Neural progenitor cell (in vitro differentiated cells): ENCODE results near the gene NEDD4. TPM values are rescaled to one million over a fixed set of nuclear protein-coding genes. Genes with fewer than 3 reads are reported as not detected.

Experiments
- DNase-seq: peaks from one replicate; pipeline ENCODE4 v3.0.0-alpha.2; 2016; ENCODE audit warnings: low spot score
- H2AFZ ChIP-seq: fragments of 200-600 bp; sonication (generic); replicated peaks from 2 replicates; pipeline ENCODE4 v1.6.1; 2016; ENCODE audit warnings: antibody characterized with exemption
- H3F3A ChIP-seq: fragments of 200-600 bp; sonication (generic); 2 replicates; pipeline ENCODE4 v1.6.1; 2016; ENCODE audit warnings: antibody characterized with exemption, low read depth
- H3K27ac ChIP-seq: fragments of 200-600 bp; sonication (generic); 2 replicates; pipeline ENCODE4 v1.5.1; 2016; ENCODE audit warnings: mild to moderate bottlenecking
- H3K27me3 ChIP-seq: fragments of 200-600 bp; sonication (generic); 2 replicates; pipeline ENCODE4 v1.6.1; 2016; ENCODE audit warnings: mild to moderate bottlenecking, moderate library complexity
- H3K36me3 ChIP-seq: fragments of 200-600 bp; sonication (generic); 2 replicates; pipeline ENCODE4 v1.5.1; 2016
- H3K4me1 ChIP-seq: fragments of 200-600 bp; sonication (generic); 2 replicates; pipeline ENCODE4 v1.6.1; 2016; ENCODE audit warnings: mixed run types
- H3K4me2 ChIP-seq: fragments of 200-600 bp; sonication (generic); 2 replicates; pipeline ENCODE4 v1.6.1; 2016
- H3K4me3 ChIP-seq: fragments of 200-600 bp; sonication (generic); 2 replicates; pipeline ENCODE4 v1.5.1; 2016
- H3K79me2 ChIP-seq: fragments of 200-600 bp; sonication (generic); 2 replicates; pipeline ENCODE4 v1.6.1; 2016; ENCODE audit warnings: low read depth
- H3K9ac ChIP-seq: fragments of 200-600 bp; sonication (generic); 2 replicates; pipeline ENCODE4 v1.6.1; 2016
- H3K9me3 ChIP-seq: fragments of 200-600 bp; sonication (generic); 2 replicates; pipeline ENCODE4 v1.5.1; 2016; ENCODE audit warnings: low read depth
- H4K20me1 ChIP-seq: fragments of 200-600 bp; sonication (generic); 2 replicates; pipeline ENCODE4 v1.6.1; 2016; ENCODE audit warnings: low read depth
- H3K27ac Mint-ChIP-seq: 3 replicates; pipeline ENCODE4 v1.8.0; 2021; ENCODE audit warnings: mixed read lengths
- H3K27me3 Mint-ChIP-seq: 2 replicates; pipeline ENCODE4 v1.8.0; 2022; ENCODE audit warnings: low read depth, mild to moderate bottlenecking, inconsistent platforms, moderate library complexity, mixed read lengths; ENCODE audit not compliant: insufficient read depth
- H3K36me3 Mint-ChIP-seq: 3 replicates; pipeline ENCODE4 v1.8.0; 2021; ENCODE audit warnings: mixed read lengths
- H3K4me1 Mint-ChIP-seq: 3 replicates; pipeline ENCODE4 v1.8.0; 2021; ENCODE audit warnings: mixed read lengths
- H3K4me3 Mint-ChIP-seq: 3 replicates; pipeline ENCODE4 v1.8.0; 2021; ENCODE audit warnings: mild to moderate bottlenecking, moderate library complexity, mixed read lengths
- H3K9me3 Mint-ChIP-seq: 3 replicates; pipeline ENCODE4 v1.8.0; 2020; ENCODE audit warnings: mixed read lengths
- CTCF ChIP-seq: fragments of 200-600 bp; sonication (generic); IDR thresholded peaks from 2 replicates; pipeline ENCODE4 v1.5.1; 2017; ENCODE audit warnings: antibody characterized with exemption, mild to moderate bottlenecking
- EZH2 ChIP-seq: fragments of 200-600 bp; sonication (generic); IDR thresholded peaks from 2 replicates; pipeline ENCODE4 v1.6.1; 2017; ENCODE audit warnings: antibody characterized with exemption, mild to moderate bottlenecking, moderate library complexity
- EZH2phosphoT487 ChIP-seq: fragments of 200-600 bp; sonication (generic); IDR thresholded peaks from 2 replicates; pipeline ENCODE4 v1.6.1; 2017; ENCODE audit warnings: antibody characterized with exemption
- total RNA-seq: library from RNA; depleted of rRNA; stranded (reverse); fragments of >200 nt; gene quantifications from 2 replicates; pipeline ENCODE4 v1.2.3, GENCODE V29; 2015; ENCODE audit warnings: low replicate concordance

NEDD4 gene
- total RNA-seq, 1 donor from 2014 or later = 36.7 TPM

- H3K79me2 ChIP-seq = peaks cover 6% of the 10 kb centered on the region
- no peak overlapping the region for H3K9ac ChIP-seq
- H3K27me3 Mint-ChIP-seq = peaks cover 2% of the 10 kb centered on the region
- no peak overlapping the region for H3K4me2 ChIP-seq
- H3K4me1 Mint-ChIP-seq = peaks cover 35% of the 10 kb centered on the region
- H3K9me3 ChIP-seq = no peaks in the 10 kb centered on the region
- H3K27ac Mint-ChIP-seq = no peak overlapping the region
- peaks cover 9% of the 10 kb centered on the region for H3K36me3 Mint-ChIP-seq
- peaks cover 7% of the 10 kb centered on the region for H3K9me3 Mint-ChIP-seq
- TF ChIP-seq EZH2 (no peak), EZH2phosphoT487 (no peak), CTCF (no peak)
- H2AFZ ChIP-seq = no peak overlapping the region
- H4K20me1 ChIP-seq = no peaks in the 10 kb centered on the region
- H3K4me3 ChIP-seq = no peak overlapping the region
- peaks cover 21% of the 10 kb centered on the region for H3F3A ChIP-seq
- no peaks in the 10 kb centered on the region for H3K36me3 ChIP-seq
- H3K4me3 Mint-ChIP-seq = no peak overlapping the region
- H3K27ac ChIP-seq = no peak overlapping the region
- H3K4me1 ChIP-seq = peaks cover 23% of the 10 kb centered on the region
- H3K27me3 ChIP-seq = peaks cover 9% of the 10 kb centered on the region
- DNase-seq = no peak
Measured at GRCh38 chr15:55989383-55989782, 4.0 kb downstream of the NEDD4 start.

GRCh38 chr15:55981582-55982249 lies 11.7 kb downstream of the NEDD4 start:
- Histone ChIP-seq H3K4me1 (no peaks in the 10 kb centered on the region), H3K9ac (no peak overlapping the region), H3K4me3 (no peak overlapping the region), H3K9me3 (no peaks in the 10 kb centered on the region), H3F3A (no peaks in the 10 kb centered on the region), H3K27ac (no peak overlapping the region), H3K27me3 (no peaks in the 10 kb centered on the region), H2AFZ (no peak overlapping the region), H3K79me2 (no peaks in the 10 kb centered on the region), H4K20me1 (no peaks in the 10 kb centered on the region), H3K4me2 (no peak overlapping the region), H3K36me3 (no peaks in the 10 kb centered on the region)
- peaks cover 12% of the 10 kb centered on the region for H3K9me3 Mint-ChIP-seq
- no peak overlapping the region for H3K27ac Mint-ChIP-seq
- no peaks in the 10 kb centered on the region for H3K4me1 Mint-ChIP-seq
- no peak for TF ChIP-seq CTCF
- no peak for TF ChIP-seq EZH2
- TF ChIP-seq EZH2phosphoT487 = no peak
- no peak overlapping the region for H3K4me3 Mint-ChIP-seq
- DNase-seq = no peak
- peaks cover 9% of the 10 kb centered on the region for H3K36me3 Mint-ChIP-seq
- H3K27me3 Mint-ChIP-seq = no peaks in the 10 kb centered on the region

GRCh38 chr15:55980511-55980910 lies 12.9 kb downstream of the NEDD4 start:
- H3K27ac Mint-ChIP-seq = no peak overlapping the region
- TF ChIP-seq EZH2 (no peak), CTCF (no peak), EZH2phosphoT487 (no peak)
- H3K9me3 ChIP-seq = no peaks in the 10 kb centered on the region
- no peaks in the 10 kb centered on the region for H3K27me3 ChIP-seq
- no peak overlapping the region for H3K4me2 ChIP-seq
- no peaks in the 10 kb centered on the region for H3K4me1 Mint-ChIP-seq
- H3K4me3 Mint-ChIP-seq = no peak overlapping the region
- H3K4me3 ChIP-seq = no peak overlapping the region
- no peaks in the 10 kb centered on the region for H4K20me1 ChIP-seq
- no peaks in the 10 kb centered on the region for H3K4me1 ChIP-seq
- H3K27ac ChIP-seq = no peak overlapping the region
- H3K36me3 Mint-ChIP-seq = peaks cover 3% of the 10 kb centered on the region
- H3K27me3 Mint-ChIP-seq = no peaks in the 10 kb centered on the region
- H3K9me3 Mint-ChIP-seq = peaks cover 10% of the 10 kb centered on the region
- DNase-seq = no peak
- H3K36me3 ChIP-seq = no peaks in the 10 kb centered on the region
- H3K79me2 ChIP-seq = no peaks in the 10 kb centered on the region
- no peak overlapping the region for H2AFZ ChIP-seq
- H3F3A ChIP-seq = no peaks in the 10 kb centered on the region
- H3K9ac ChIP-seq = no peak overlapping the region
